Measurements from ENCODE around the gene ERCC3.
"Not testable (repeated sequence)": the region's sequence is repeated elsewhere in the genome, so short reads cannot be mapped to it uniquely, and the experiment has no call there.

The ERCC3 gene

DNA sequence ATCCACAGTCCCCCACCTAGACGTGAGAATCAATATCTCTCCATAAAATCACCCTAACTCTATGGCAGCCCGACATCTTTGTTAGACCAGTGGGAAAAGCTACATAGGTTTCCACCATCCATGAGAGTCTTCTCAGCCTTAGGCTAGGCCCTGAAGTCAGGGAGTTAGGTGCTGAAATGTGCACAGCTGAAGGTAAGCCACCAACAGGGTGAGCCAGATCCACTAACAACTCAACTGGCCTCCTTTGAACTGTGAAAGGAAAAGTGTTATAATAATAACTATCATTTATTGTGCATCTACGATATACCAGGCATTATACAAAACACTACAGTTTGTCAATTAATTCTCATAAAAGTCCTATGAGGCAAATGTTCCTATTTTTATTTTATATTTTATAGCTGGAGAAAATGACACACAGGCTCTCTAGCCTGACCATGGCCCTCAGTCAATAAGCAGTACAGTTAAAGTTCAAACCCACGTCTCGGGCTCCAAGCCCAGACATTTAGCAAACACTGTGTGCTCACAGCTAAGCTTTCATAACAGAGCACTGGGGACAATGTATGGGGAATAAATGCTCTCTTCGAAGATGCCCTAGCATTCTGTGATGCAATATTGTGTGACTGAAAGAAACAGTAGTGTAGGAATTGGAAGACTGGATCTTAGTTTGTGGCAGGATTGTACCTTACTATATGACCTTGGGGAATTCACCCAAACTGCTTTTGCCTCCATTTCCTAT is 62.6 kb downstream of the ERCC3 start:
- in situ Hi-C loops (cut with MboI; ENCODE audit: low sequenced_read_pairs, unreplicated experiment) = no loop called here
- TF ChIP-seq, protein P1, sequence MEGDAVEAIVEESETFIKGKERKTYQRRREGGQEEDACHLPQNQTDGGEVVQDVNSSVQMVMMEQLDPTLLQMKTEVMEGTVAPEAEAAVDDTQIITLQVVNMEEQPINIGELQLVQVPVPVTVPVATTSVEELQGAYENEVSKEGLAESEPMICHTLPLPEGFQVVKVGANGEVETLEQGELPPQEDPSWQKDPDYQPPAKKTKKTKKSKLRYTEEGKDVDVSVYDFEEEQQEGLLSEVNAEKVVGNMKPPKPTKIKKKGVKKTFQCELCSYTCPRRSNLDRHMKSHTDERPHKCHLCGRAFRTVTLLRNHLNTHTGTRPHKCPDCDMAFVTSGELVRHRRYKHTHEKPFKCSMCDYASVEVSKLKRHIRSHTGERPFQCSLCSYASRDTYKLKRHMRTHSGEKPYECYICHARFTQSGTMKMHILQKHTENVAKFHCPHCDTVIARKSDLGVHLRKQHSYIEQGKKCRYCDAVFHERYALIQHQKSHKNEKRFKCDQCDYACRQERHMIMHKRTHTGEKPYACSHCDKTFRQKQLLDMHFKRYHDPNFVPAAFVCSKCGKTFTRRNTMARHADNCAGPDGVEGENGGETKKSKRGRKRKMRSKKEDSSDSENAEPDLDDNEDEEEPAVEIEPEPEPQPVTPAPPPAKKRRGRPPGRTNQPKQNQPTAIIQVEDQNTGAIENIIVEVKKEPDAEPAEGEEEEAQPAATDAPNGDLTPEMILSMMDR (IDR thresholded peaks at IDR 0.05; ENCODE audit: borderline replicate concordance, control extremely low read depth, extremely low read depth, insufficient read depth, missing control alignments) = no peak
- DNase-seq (ENCODE audit: low spot score) = no peak

DNA sequence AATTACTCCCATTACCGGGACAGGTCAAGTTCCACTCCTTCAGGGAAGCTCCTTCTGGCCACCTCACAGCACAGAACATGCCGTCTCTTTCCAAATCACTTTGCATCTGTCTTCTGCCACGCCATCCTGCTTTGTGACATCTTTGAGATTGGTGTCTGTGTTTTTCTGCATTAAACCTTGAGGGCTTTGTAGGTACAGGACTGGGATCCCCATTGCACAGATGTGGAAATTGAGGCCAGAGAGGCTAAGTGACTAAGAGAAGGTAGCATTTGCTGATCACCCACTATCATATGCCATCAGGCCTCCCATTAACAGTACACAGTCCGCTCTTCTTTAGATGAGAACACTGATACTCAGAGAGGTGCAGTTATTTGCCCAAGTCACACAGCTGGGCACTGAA is 64.4 kb downstream of the ERCC3 start:
- TF ChIP-seq, protein P1 (IDR thresholded peaks at IDR 0.05; ENCODE audit: borderline replicate concordance, control extremely low read depth, extremely low read depth, insufficient read depth, missing control alignments) = no peak
- DNase-seq (ENCODE audit: low spot score) = no peak
- in situ Hi-C loops (cut with MboI; ENCODE audit: low sequenced_read_pairs, unreplicated experiment) = no loop called here

DNA sequence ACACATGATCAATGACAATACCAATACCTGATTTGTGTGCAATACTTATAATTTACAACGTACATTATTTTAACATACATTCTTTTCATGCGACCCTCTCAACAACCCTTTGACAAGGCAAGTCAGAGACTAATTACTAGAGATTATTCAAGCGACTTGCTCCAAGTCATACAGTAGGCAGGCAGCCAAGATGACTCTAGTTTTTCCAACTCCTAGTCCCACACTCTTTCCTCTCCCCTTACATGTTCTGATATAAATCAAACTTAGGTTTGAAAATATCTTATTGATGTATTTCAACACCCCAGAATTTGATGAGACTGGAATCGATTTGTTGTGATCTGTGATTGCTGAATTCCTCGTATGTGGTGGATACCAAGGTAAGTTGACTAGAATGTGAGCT is 65.8 kb downstream of the ERCC3 start:
- in situ Hi-C loops (cut with MboI; ENCODE audit: low sequenced_read_pairs, unreplicated experiment) = no loop called here
- DNase-seq (ENCODE audit: low spot score) = no peak
- TF ChIP-seq, protein P1 (IDR thresholded peaks at IDR 0.05; ENCODE audit: borderline replicate concordance, control extremely low read depth, extremely low read depth, insufficient read depth, missing control alignments) = no peak

DNA sequence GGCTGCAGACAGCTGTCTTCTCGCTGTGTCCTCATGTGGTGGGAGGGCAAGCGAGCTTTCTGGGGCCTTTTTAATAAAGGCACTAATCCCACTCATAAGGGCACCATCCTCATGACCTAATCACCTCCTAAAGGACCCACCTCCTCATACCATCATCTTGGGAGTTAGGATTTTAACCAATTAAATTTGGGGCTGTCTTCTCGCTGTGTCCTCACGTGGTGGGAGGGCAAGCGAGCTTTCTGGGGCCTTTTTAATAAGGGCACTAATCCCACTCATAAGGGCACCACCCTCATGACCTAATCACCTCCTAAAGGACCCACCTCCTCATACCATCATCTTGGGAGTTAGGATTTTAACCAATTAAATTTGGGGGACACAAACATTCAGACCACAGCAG is 66.7 kb downstream of the ERCC3 start:
- in situ Hi-C loops (cut with MboI; ENCODE audit: low sequenced_read_pairs, unreplicated experiment); DNase-seq (ENCODE audit: low spot score): not testable (repeated sequence)

DNA sequence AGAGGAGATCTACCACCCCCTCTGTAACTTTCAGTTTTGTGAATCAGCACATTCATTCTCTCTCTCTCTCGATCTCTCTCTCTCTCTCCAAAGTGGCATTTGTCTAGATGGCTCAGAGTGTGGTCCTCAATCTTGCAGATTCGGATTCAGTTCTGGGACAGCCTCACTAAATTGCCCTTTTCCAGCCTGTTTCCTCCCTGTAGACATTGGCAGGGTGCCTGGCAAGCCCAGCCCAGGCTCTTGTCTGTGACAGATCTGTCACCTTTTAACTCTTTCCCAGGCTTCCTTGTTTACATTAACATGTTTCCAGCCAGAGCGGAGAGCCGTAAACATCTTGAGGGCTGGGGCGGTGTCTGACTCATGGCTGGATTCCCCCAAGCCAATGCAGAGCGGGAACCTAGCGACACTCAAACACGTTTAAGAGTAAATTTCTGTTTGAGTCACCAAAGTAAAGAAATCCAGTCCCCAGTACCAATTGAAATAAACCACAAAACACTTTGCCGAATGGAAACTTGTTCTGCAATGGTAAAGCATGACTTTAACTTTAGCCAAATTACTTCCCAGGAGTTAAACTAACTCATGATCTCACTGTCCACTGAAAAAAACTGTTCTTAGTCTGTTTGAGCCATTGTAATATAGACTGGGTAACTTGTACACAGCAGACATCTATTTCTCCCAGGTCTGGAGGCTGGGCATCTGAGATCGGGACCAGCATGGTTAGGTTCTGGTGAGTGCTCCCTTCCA is 67.3 kb downstream of the ERCC3 start:
- in situ Hi-C loops (cut with MboI; ENCODE audit: low sequenced_read_pairs, unreplicated experiment) = no loop called here
- peak; percentile 74 for DNase-seq (ENCODE audit: low spot score)
- TF ChIP-seq, protein P1 (IDR thresholded peaks at IDR 0.05; ENCODE audit: borderline replicate concordance, control extremely low read depth, extremely low read depth, insufficient read depth, missing control alignments) = no peak

DNA sequence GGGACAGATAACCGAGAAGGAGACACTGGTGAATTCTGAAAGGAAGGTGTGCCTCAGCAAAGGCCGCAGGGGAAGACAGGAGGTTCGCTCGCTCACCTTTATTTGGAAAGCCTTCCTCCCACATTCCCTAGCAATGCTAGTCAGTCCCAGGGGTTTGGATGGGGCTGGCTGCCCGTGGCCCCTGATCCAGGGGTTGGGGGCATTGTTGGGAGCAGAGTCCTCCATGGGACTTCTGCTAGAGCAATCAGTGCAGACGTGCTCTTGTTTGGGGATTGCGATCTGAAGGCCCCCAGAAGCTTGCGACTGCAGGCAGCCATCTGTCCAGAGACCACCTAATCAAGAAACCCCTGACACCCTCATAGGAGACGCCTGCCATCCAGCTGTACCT is 67.8 kb downstream of the ERCC3 start:
- TF ChIP-seq, protein P1 (IDR thresholded peaks at IDR 0.05; ENCODE audit: borderline replicate concordance, control extremely low read depth, extremely low read depth, insufficient read depth, missing control alignments) = no peak
- no peak for DNase-seq (ENCODE audit: low spot score)
- in situ Hi-C loops (cut with MboI; ENCODE audit: low sequenced_read_pairs, unreplicated experiment) = no loop called here

Data from GM13976 (cell line).